Erythroblast (primary cell): ENCODE results near the gene ZNF230.

Source experiments
- GATA1 ChIP-seq: IDR thresholded peaks from 2 replicates; pipeline ENCODE4 v1.6.1; 2011; ENCODE audit warnings: low read depth, mild to moderate bottlenecking, control low read depth, low read length, moderate library complexity
- POLR2A ChIP-seq: IDR thresholded peaks from 2 replicates; pipeline ENCODE4 v1.6.1; 2011; ENCODE audit warnings: mild to moderate bottlenecking, low read length

GRCh38 chr19:43983544-43983911 is 19.2 kb upstream of the ZNF230 start:
- TF ChIP-seq POLR2A, result no peak
- no peak for TF ChIP-seq GATA1
